Measurements from ENCODE around the gene TRIO.

Gene TRIO

GRCh38 chr5:14123974-14124482, 19.1 kb upstream of the TRIO start:
- DNase-seq = no peak

GRCh38 chr5:14125262-14125661, 17.9 kb upstream of the TRIO start:
- DNase-seq = no peak

GRCh38 chr5:14127587-14127986, 15.6 kb upstream of the TRIO start:
- no peak for DNase-seq

GRCh38 chr5:14128079-14128478, 15.1 kb upstream of the TRIO start:
- no peak for DNase-seq

GRCh38 chr5:14129123-14129522, 14.0 kb upstream of the TRIO start:
- DNase-seq = no peak

- no peak for DNase-seq
These were observed 11.2 kb upstream of the TRIO start for GRCh38 chr5:14131855-14132503.

GRCh38 chr5:14133394-14133793, 9.7 kb upstream of the TRIO start:
- DNase-seq = no peak

GRCh38 chr5:14134083-14134482, 9.1 kb upstream of the TRIO start:
- DNase-seq = no peak

- no peak for DNase-seq
These were observed 8.4 kb upstream of the TRIO start for GRCh38 chr5:14134771-14135170.

- no peak for DNase-seq
These were observed 7.5 kb upstream of the TRIO start for GRCh38 chr5:14135621-14136020.

GRCh38 chr5:14136228-14136627, 6.9 kb upstream of the TRIO start:
- no peak for DNase-seq

GRCh38 chr5:14138608-14139540, 4.3 kb upstream of the TRIO start:
- DNase-seq = no peak

- no peak for DNase-seq
These were observed 1.4 kb upstream of the TRIO start for GRCh38 chr5:14141764-14142163.

GRCh38 chr5:14142202-14142826, 828 bp upstream of the TRIO start:
- no peak for DNase-seq

- no peak for DNase-seq
These were observed 351 bp downstream of the TRIO start for GRCh38 chr5:14143546-14143840.

- no peak for DNase-seq
These were observed 871 bp downstream of the TRIO start for GRCh38 chr5:14143841-14144585.

GRCh38 chr5:14144586-14145434, 1.7 kb downstream of the TRIO start:
- peak; percentile 93 for DNase-seq

GRCh38 chr5:14145435-14146334, 2.5 kb downstream of the TRIO start:
- DNase-seq = peak; percentile 70

GRCh38 chr5:14146725-14147124, 3.6 kb downstream of the TRIO start:
- DNase-seq = no peak

GRCh38 chr5:14147210-14147609, 4.1 kb downstream of the TRIO start:
- DNase-seq = peak; percentile 53

GRCh38 chr5:14148483-14148882, 5.3 kb downstream of the TRIO start:
- DNase-seq = no peak

Data from NCI-H526 treated with DMSO at 0.1 percent for 48 hours (cell line).